IMR-90 (cell line): Measurements from ENCODE around the gene GRID1. TPM values are rescaled to one million over a fixed set of nuclear protein-coding genes. Genes with fewer than 3 reads are reported as not detected.

Experiments used
- ATAC-seq: fragments of 200-7000 bp; cut with Tn5 transposase; 2 replicates; pipeline ENCODE4 v1.9.1; 2020; ENCODE audit warnings: low read depth, mild to moderate bottlenecking, moderate library complexity
- BruUV-seq: library from RNA; stranded (reverse); fragments of 400-500 nt; replicated peaks from 2 replicates; lab custom pipeline; 2021; lab: Mats Ljungman, UMichigan
- CTCF ChIA-PET: fragments of 300-600 bp; formaldehyde crosslinking; extraction: SDS; loops from one replicate; lab custom pipeline; 2021; ENCODE audit warnings: antibody characterized with exemption; lab: Yijun Ruan, JAX
- POLR2A ChIA-PET: fragments of 300-600 bp; sonication (Branson Sonifier 250); formaldehyde crosslinking; loops from one replicate; lab custom pipeline; 2022; ENCODE audit warnings: antibody characterized with exemption; ENCODE audit not compliant: unreplicated experiment; lab: Charles Lee
- DNase-seq: peaks from one replicate; pipeline ENCODE4 v3.0.0; 2013
- H2AFZ ChIP-seq: replicated peaks from 2 replicates; pipeline ENCODE3; 2013; ENCODE audit warnings: low read length, mild to moderate bottlenecking; ENCODE audit not compliant: poor library complexity
- H2AK5ac ChIP-seq: 2 replicates; pipeline ENCODE4 v1.6.1; 2013; ENCODE audit warnings: low read depth, low read length, inconsistent platforms
- H2AK9ac ChIP-seq: replicated peaks from 2 replicates; pipeline ENCODE3; 2013; ENCODE audit warnings: mild to moderate bottlenecking, low read depth, low read length, moderate library complexity; ENCODE audit not compliant: poor library complexity
- H2BK120ac ChIP-seq: 2 replicates; pipeline ENCODE4 v1.6.1; 2013; ENCODE audit warnings: low read depth, low read length, inconsistent platforms
- H2BK15ac ChIP-seq: 3 replicates; pipeline ENCODE4 v1.6.1; 2013; ENCODE audit warnings: low read depth, low read length, inconsistent platforms
- H2BK20ac ChIP-seq: 2 replicates; pipeline ENCODE4 v1.6.1; 2013; ENCODE audit warnings: low read depth, mild to moderate bottlenecking, inconsistent platforms, low read length, moderate library complexity
- H2BK5ac ChIP-seq: 2 replicates; pipeline ENCODE4 v1.6.1; 2013; ENCODE audit warnings: mild to moderate bottlenecking, low read depth, low read length, inconsistent platforms; ENCODE audit not compliant: poor library complexity, severe bottlenecking
- H3K14ac ChIP-seq: replicated peaks from 2 replicates; pipeline ENCODE4 v1.6.1; 2013; ENCODE audit warnings: low read depth, low read length, inconsistent platforms
- H3K18ac ChIP-seq: 2 replicates; pipeline ENCODE4 v1.6.1; 2013; ENCODE audit warnings: low read depth, low read length, control low read depth
- H3K23ac ChIP-seq: 2 replicates; pipeline ENCODE4 v1.6.1; 2013; ENCODE audit warnings: low read depth, low read length, inconsistent platforms
- H3K27ac ChIP-seq: 2 replicates; pipeline ENCODE4 v1.5.1; 2013; ENCODE audit warnings: mild to moderate bottlenecking, control low read depth, low read length; ENCODE audit not compliant: insufficient read depth
- H3K27me3 ChIP-seq: 2 replicates; pipeline ENCODE4 v1.6.1; 2013; ENCODE audit warnings: low read length; ENCODE audit not compliant: control insufficient read depth, insufficient read depth
- H3K36me3 ChIP-seq: 2 replicates; pipeline ENCODE4 v1.6.1; 2013; ENCODE audit warnings: low read length, mixed read lengths; ENCODE audit not compliant: control insufficient read depth, insufficient read depth
- H3K4ac ChIP-seq: 2 replicates; pipeline ENCODE4 v1.6.1; 2013; ENCODE audit warnings: low read depth, low read length, inconsistent platforms
- H3K4me1 ChIP-seq: 2 replicates; pipeline ENCODE4 v1.6.1; 2013; ENCODE audit warnings: low read length, mixed read lengths; ENCODE audit not compliant: control insufficient read depth, insufficient read depth
- H3K4me2 ChIP-seq: 2 replicates; pipeline ENCODE4 v1.6.1; 2013; ENCODE audit warnings: low read depth, mild to moderate bottlenecking, control low read depth, low read length, moderate library complexity
- H3K4me3 ChIP-seq: 2 replicates; pipeline ENCODE4 v1.5.1; 2013; ENCODE audit warnings: low read depth, mild to moderate bottlenecking, control low read depth, low read length, moderate library complexity; ENCODE audit not compliant: insufficient read depth
- H3K56ac ChIP-seq: 2 replicates; pipeline ENCODE4 v1.6.1; 2013; ENCODE audit warnings: low read length, inconsistent platforms; ENCODE audit not compliant: insufficient read depth; ENCODE audit errors: extremely low read depth
- H3K79me1 ChIP-seq, 2 experiments: 2 replicates each; pipeline ENCODE4 v1.6.1; 2013; ENCODE audit warnings: low read length in 2 of 2, inconsistent platforms in 1 of 2, low read depth in 1 of 2
- H3K9ac ChIP-seq: 2 replicates; pipeline ENCODE4 v1.6.1; 2013; ENCODE audit warnings: low read depth, low read length, control low read depth
- H3K9me1 ChIP-seq: 2 replicates; pipeline ENCODE4 v1.6.1; 2013; ENCODE audit warnings: low read length, inconsistent platforms; ENCODE audit not compliant: insufficient read depth
- H3K9me3 ChIP-seq: 2 replicates; pipeline ENCODE4 v1.6.1; 2013; ENCODE audit warnings: low read length; ENCODE audit not compliant: control insufficient read depth, insufficient read depth
- H4K20me1 ChIP-seq: 2 replicates; pipeline ENCODE4 v1.6.1; 2013; ENCODE audit warnings: low read length, inconsistent platforms; ENCODE audit not compliant: insufficient read depth
- H4K5ac ChIP-seq: 2 replicates; pipeline ENCODE4 v1.6.1; 2013; ENCODE audit warnings: mild to moderate bottlenecking, low read depth, low read length, control low read depth
- H4K8ac ChIP-seq, 2 experiments: 2 replicates each; pipeline ENCODE4 v1.6.1; 2013; ENCODE audit warnings: low read depth in 2 of 2, low read length in 2 of 2, control low read depth in 1 of 2, inconsistent platforms in 1 of 2
- H4K91ac ChIP-seq: 2 replicates; pipeline ENCODE4 v1.6.1; 2013; ENCODE audit warnings: low read depth, low read length, inconsistent platforms; ENCODE audit not compliant: insufficient read depth
- BHLHE40 ChIP-seq: fragments of 150-350 bp; IDR thresholded peaks from 2 replicates; pipeline ENCODE4 v1.6.1; 2016; ENCODE audit warnings: mild to moderate bottlenecking, low read depth, low read length
- FOS ChIP-seq: fragments of 150-350 bp; IDR thresholded peaks from 2 replicates; pipeline ENCODE4 v1.6.1; 2016; ENCODE audit warnings: low read depth, low read length
- MAFK ChIP-seq: IDR thresholded peaks from 2 replicates; pipeline ENCODE4 v1.6.1; 2012; ENCODE audit warnings: low read depth, low read length, improper control_type of control experiment
- MXI1 ChIP-seq: IDR thresholded peaks from 2 replicates; pipeline ENCODE4 v1.6.1; 2012; ENCODE audit warnings: low read depth, mild to moderate bottlenecking, low read length, moderate library complexity, borderline replicate concordance
- NFE2L2 ChIP-seq: fragments of 150-350 bp; IDR thresholded peaks from 2 replicates; pipeline ENCODE4 v1.6.1; 2016; ENCODE audit warnings: low read depth, mild to moderate bottlenecking, low read length
- RAD21 ChIP-seq: IDR thresholded peaks from 2 replicates; pipeline ENCODE4 v1.6.1; 2012; ENCODE audit warnings: low read length, improper control_type of control experiment
- RCOR1 ChIP-seq: IDR thresholded peaks from 2 replicates; pipeline ENCODE4 v1.6.1; 2012; ENCODE audit warnings: mild to moderate bottlenecking, low read length, improper control_type of control experiment; ENCODE audit not compliant: insufficient replicate concordance
- RFX5 ChIP-seq: IDR thresholded peaks from 2 replicates; pipeline ENCODE4 v1.8.0; 2012; ENCODE audit warnings: low read depth, mild to moderate bottlenecking, low read length, moderate library complexity
- SMC3 ChIP-seq: fragments of 150-350 bp; IDR thresholded peaks from 2 replicates; pipeline ENCODE4 v1.6.1; 2016; ENCODE audit warnings: low read depth, mild to moderate bottlenecking, antibody characterized with exemption, low read length, moderate library complexity
- WGBS, 2 experiments: methylation state at CpG; one replicate each; pipeline versions ENCODE4 v1.1.5 to v1.1.7; 2013; ENCODE audit warnings: missing lambda C conversion rate in 2 of 2; ENCODE audit not compliant: insufficient read length in 1 of 2; ENCODE audit errors: extremely low coverage in 2 of 2; 5-methylcytosine and 5-hydroxymethylcytosine counted together
- dilution Hi-C: fragments of 300-500 bp; cut with HindIII; formaldehyde crosslinking; loops from one replicate; pipeline ENCODE4 v1.14.3; 2018; ENCODE audit warnings: low sequenced_read_pairs; ENCODE audit not compliant: unreplicated experiment
- in situ Hi-C: fragments of 300-500 bp; cut with MboI; formaldehyde crosslinking; loops from 3 replicates; pipeline ENCODE4 v1.14.3; 2019; ENCODE audit warnings: low sequenced_read_pairs, inconsistent platforms, mixed read lengths
- intact Hi-C: fragments of 100-400 bp; cut with micrococcal nuclease; formaldehyde crosslinking; loops from 2 replicates; pipeline ENCODE4 v1.10.0; 2022
- polyA plus RNA-seq, 3 experiments: library from polyadenylated mRNA; depleted of rRNA; stranded (reverse); fragments of >200 nt; gene quantifications; 2 replicates each; pipeline ENCODE4 v1.2.3, GENCODE V29; 2012; ENCODE audit warnings: low replicate concordance in 1 of 3
- total RNA-seq: library from RNA; depleted of rRNA; stranded (reverse); fragments of >200 nt; gene quantifications from 2 replicates; pipeline ENCODE4 v1.2.3, GENCODE V29; 2012
- TF ChIP-seq, protein P1 (sequence below): fragments of 150-350 bp; IDR thresholded peaks from 2 replicates; pipeline ENCODE4 v1.6.1; 2016; ENCODE audit warnings: low read depth, mild to moderate bottlenecking, low read length, moderate library complexity, borderline replicate concordance
- TF ChIP-seq, protein P2 (sequence below): conservative IDR thresholded peaks from 2 replicates; pipeline ENCODE4 v1.5.1; 2012; ENCODE audit warnings: mild to moderate bottlenecking, low read depth, low read length, improper control_type of control experiment
- TF ChIP-seq, protein P3 (sequence below): fragments of 150-350 bp; IDR thresholded peaks from 2 replicates; pipeline ENCODE4 v1.6.1; 2017; ENCODE audit warnings: mild to moderate bottlenecking, antibody characterized with exemption, low read length, low read depth

The GRID1 gene
- total and polyA plus RNA-seq, 2 of the 4 experiments (the other 2 are of a cell fraction): not detected

DNA sequence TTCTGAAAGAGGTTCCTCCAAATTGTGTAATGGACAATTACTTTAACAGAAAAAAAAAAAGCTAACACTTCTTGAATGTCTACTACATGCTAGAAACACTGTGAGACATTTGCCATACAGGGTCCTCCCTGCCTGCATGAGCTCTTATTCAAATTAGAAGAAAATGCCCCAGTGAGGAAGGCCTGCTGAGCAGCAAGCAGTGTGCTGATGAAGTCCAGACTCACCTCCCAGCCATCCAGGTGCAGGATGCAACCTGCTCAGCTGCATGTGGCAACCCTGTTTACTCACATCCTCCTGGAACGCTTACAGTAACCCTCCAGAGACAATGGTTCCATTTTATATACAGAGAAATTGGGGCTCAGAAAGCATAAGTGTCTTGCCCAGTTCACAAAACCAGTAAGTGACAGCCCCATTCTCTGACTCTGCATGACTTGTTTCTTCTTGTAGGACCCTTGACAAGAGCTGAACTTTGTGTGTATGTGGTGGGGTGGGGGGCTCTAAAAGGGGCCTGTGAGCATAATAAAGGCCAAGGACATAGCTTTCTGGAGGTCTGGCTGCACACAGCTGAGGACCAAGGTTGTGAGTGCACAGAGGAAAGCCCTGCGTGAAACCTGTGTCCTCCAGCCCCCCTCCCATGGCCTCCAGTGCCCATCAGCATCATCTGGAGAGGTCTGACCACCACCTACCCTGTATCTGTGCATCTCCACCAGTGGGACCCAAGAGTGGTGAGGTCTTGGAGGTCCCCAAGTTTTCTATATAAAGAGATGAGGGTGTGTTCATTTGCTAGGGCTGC, 387.8 kb downstream of the GRID1 start:
- H3K14ac ChIP-seq: no peak overlapping the region
- H3K9me3 ChIP-seq: peaks cover 29% of the 10 kb centered on the region
- no peak overlapping the region for H3K4me2 ChIP-seq
- dilution Hi-C loops: no loop called here
- ATAC-seq: no peak
- DNase-seq: no peak
- no peak overlapping the region for H2AK9ac ChIP-seq
- no peak overlapping the region for H2BK5ac ChIP-seq
- H3K4me1 ChIP-seq: no peaks in the 10 kb centered on the region
- H2BK15ac ChIP-seq: no peak overlapping the region
- no peaks in the 10 kb centered on the region for H3K27me3 ChIP-seq
- no peak overlapping the region for H3K18ac ChIP-seq
- no peaks in the 10 kb centered on the region for H3K36me3 ChIP-seq
- no peak overlapping the region for H2AFZ ChIP-seq
- CTCF ChIA-PET: no interaction called here
- no peak overlapping the region for H4K5ac ChIP-seq
- H4K91ac ChIP-seq: no peak overlapping the region
- no peaks in the 10 kb centered on the region for H3K79me1 ChIP-seq
- no peak overlapping the region for H3K9ac ChIP-seq
- no peak overlapping the region for H4K8ac ChIP-seq
- no peak overlapping the region for H3K4me3 ChIP-seq
- H2BK120ac ChIP-seq: no peak overlapping the region
- no peak overlapping the region for H3K4ac ChIP-seq
- POLR2A ChIA-PET: no interaction called here
- H3K9me1 ChIP-seq: no peaks in the 10 kb centered on the region
- in situ Hi-C loops: no loop called here
- H2AK5ac ChIP-seq: no peak overlapping the region
- TF ChIP-seq MXI1 (no peak), FOS (no peak), RCOR1 (no peak), BHLHE40 (no peak), RAD21 (no peak), SMC3 (no peak), RFX5 (no peak), MAFK (no peak), NFE2L2 (no peak)
- TF ChIP-seq, protein P1, sequence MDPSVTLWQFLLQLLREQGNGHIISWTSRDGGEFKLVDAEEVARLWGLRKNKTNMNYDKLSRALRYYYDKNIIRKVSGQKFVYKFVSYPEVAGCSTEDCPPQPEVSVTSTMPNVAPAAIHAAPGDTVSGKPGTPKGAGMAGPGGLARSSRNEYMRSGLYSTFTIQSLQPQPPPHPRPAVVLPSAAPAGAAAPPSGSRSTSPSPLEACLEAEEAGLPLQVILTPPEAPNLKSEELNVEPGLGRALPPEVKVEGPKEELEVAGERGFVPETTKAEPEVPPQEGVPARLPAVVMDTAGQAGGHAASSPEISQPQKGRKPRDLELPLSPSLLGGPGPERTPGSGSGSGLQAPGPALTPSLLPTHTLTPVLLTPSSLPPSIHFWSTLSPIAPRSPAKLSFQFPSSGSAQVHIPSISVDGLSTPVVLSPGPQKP: no peak
- TF ChIP-seq, protein P2, sequence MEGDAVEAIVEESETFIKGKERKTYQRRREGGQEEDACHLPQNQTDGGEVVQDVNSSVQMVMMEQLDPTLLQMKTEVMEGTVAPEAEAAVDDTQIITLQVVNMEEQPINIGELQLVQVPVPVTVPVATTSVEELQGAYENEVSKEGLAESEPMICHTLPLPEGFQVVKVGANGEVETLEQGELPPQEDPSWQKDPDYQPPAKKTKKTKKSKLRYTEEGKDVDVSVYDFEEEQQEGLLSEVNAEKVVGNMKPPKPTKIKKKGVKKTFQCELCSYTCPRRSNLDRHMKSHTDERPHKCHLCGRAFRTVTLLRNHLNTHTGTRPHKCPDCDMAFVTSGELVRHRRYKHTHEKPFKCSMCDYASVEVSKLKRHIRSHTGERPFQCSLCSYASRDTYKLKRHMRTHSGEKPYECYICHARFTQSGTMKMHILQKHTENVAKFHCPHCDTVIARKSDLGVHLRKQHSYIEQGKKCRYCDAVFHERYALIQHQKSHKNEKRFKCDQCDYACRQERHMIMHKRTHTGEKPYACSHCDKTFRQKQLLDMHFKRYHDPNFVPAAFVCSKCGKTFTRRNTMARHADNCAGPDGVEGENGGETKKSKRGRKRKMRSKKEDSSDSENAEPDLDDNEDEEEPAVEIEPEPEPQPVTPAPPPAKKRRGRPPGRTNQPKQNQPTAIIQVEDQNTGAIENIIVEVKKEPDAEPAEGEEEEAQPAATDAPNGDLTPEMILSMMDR: no peak
- TF ChIP-seq, protein P3, sequence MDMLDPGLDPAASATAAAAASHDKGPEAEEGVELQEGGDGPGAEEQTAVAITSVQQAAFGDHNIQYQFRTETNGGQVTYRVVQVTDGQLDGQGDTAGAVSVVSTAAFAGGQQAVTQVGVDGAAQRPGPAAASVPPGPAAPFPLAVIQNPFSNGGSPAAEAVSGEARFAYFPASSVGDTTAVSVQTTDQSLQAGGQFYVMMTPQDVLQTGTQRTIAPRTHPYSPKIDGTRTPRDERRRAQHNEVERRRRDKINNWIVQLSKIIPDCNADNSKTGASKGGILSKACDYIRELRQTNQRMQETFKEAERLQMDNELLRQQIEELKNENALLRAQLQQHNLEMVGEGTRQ: no peak
- intact Hi-C loops: no loop called here
- no peak overlapping the region for H3K23ac ChIP-seq
- BruUV-seq: no TSS peak
- H2BK20ac ChIP-seq: no peak overlapping the region
- H3K56ac ChIP-seq: no peak overlapping the region
- H4K20me1 ChIP-seq: no peaks in the 10 kb centered on the region
- H3K27ac ChIP-seq: no peak overlapping the region
- no CpG with 5 or more reads among the region's 2 CpGs for WGBS, 2 experiments
